Ammon's horn (tissue), 1 donor: ENCODE data around the gene SPG7.

Experiments
- DNase-seq: peaks from one replicate; pipeline ENCODE4 v3.0.0-alpha.2; 2016; ENCODE audit warnings: low spot score

Gene SPG7

DNA sequence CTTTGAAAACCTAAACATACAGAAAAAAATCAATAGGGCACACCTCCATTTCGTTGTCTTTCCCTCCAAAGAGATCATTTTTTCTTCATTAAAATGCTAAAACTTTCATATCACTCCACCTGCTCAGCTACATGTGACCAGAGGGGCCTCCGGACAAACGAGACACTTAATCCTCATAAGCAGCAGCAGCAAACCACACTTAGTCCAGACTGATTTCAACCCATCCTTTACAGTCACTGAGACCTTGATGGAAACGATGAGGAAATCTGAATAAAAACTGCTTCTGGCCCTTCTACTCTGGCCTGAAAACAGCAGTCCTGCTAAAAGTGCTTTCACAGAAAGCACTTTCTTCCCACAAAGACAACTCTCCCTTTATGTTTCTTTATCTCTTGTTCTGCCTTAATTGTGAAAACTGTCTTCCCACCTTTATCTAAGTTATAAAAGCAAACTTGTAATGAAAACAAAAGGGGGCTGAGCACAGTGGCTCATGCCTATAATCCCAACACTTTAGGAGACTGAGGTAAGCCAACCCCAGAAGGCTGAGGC is 22.4 kb upstream of the SPG7 start:
- DNase-seq, result no peak

DNA sequence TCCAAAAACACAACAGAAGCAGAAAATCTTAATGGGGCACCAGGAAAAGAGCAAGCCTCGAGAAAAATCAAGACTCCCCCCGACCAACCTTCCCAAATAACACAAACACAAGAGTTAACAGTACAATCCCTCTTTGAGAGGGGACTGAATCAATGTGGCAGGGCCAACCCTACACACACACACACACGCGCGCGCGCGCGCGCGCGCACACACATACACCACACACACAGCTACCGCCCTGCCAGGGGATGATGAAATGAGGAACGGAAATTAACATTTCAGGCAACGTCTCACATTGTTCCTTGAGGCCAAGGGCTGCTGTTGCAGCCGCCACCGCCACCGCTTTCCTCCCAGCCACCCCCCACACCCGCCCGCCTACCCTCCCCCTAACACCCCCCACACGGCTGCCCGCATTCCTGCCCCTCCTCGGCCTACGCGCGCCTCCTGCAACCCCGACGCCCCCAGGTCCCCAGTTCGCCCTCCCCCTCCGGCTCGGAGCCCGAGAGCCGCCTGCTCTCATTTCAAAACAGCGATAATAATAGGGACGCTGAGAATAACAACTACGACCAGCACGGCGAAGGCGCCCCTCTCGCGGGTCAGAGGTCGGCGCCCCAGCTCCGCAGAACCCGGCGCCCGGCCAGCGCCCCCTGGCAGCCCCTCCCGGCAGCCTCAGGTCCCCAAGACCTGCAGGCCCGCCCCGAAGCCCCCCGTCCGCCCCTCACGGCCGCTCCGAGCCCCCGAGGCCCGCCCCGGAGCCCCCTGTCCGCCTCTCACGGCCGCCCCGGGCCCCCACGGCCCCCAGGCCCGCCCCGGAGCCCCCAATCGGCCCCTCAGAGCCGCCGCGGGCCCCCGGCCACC is 18.9 kb upstream of the SPG7 start:
- peak; percentile 89 for DNase-seq

DNA sequence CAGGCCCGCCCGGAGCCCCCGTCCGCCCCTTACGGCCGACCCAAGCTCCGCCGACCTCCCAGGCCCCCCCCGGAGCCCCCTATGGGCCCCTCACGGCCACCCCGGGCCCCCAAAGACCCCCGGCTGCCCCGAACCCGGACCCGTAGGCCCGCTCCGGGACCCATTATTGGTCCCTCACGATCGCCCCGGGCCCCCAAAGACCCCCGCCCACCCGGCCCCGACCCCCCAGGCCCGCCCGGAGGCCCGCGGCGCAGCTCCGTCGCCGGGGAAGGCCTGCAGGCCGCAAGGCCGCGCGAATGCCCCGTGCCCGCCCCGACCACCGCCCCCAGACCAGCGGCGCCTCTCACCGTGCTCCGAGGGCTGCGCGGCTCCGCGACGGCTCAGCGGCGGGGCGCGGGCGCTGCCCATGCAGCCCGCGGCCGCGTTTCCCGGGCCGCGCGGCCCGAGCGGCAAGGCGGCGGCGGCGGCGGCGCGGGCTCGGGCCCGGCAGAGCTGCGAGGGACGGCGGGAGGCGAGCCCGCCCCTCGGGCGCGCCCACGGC is 18.2 kb upstream of the SPG7 start:
- DNase-seq, result no peak

DNA sequence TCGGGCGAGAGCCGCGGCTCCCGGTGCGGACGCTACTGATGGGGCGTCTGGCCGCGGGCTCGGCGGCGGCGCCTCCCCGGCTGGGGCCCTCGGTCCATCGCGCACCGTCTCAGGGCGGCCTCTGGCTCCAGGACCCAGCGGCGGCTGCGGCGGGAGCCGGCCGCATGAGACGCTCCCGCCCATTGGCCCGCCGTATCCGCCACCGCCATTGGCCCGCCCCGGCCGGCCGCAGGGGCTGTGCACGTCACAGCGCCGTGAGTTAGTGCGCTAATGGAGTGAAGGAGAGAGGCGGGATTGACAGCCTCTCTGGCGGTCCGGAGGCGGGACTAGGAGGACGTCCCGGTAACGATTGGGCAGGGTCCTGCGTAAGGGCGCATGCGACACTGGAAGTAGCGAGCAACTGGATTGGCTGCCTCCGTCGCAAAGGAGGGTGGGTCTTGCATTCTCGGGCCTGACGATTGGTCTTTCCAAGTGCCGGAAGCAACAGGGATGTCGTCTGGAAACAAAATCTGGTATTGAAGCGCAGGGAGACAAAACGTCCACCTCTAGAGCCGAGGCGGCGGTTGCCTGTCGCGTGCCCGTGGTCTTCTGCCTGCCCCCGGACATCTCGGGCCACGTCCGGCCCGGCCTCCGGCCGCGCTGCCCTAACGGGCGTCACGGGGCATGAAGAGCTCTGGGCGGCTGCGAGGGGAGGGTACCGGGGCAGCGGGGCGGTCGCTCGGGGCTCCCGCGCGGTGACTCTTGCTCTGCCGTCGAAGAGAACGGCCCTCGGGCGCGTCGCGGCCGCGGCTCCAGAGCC is 17.6 kb upstream of the SPG7 start, which contains the start of gene ANKRD11:
Gene ANKRD11 (minus strand): TSS at position 123 of the 799 bp plus-strand sequence. CDS start 173,542 bp downstream, outside the sequence.
- peak; percentile 100 for DNase-seq

DNA sequence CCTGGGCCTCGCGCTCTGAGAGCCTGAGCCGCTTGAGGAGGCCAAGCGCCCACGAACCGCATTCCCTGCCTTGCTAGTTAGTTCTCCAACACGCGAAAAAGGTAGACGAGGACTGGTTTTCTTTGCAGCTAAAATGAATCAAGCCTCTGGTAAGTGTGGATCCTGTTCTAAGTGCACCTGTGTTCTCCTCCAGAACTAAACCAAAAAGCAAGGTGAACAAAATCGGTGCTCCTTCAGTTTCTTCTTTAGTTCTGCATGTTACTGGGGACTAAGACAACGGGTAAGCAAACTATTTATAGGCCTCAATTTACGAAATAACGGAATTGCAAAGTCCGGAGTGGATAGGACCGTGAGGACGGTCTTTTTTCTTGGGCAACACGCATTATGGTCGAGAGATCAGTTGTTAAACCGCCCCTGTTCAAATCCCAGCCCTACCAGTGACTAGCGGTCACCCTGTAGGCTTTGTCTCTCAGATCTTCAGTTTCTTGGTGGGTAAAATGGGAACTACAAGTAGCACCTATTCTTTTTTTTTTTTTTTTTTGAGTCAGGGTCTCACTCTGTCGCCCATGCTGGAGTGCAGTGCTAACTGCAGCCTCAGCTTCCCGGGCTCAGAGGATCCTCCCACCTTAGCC is 16.8 kb upstream of the SPG7 start:
- no peak for DNase-seq

DNA sequence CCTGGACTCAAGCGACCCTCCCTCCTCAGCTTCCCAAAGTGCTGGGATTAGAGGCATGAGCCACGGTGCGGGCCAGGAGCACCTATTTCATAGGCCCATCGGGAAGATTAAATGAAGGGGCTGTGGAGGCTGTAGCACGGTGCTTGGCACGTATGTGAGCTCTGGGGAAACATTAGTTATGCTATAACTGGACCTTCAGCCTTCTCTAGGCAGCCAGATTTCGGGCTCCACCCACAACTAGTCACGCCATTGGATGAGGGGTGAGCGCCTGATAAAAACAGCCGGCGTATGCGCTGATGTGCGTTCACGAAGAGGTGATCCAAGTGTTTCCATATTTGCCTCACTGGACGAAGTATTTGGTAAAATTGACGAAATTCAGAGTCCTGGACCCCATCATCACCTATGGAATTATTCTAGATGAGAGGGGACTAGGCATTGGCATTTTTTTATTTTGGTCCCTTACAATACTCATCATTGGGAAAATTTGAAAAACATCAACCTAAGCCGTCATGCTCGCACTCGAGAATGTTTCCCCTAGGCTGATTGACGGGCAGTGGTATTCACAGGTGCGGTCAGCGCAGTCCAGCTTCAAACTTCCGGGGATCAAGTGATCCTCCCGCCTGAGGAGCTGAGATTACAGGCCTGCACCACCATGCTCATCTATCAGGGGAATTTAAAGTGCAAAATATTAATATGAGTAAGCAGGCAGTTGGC is 16.1 kb upstream of the SPG7 start:
- DNase-seq, result no peak

DNA sequence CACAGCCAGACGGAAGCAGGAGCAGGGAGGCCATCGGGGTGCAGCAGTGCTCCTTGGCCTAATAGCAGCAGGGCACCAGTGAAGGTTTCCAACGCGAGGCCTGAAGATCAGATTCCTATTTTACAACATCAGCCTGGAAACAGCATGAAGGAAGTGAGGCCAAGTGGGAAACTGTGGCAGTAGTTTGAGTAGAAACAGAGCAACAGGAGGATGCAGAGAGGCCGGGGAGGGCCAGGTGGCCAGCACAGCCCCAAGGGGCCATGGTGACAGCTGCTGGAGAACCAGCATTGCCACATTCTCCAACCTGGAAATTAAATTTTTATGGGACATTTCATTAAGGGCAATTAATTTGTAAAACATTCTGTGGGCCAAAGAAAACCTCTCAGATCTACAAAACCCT is 14.4 kb upstream of the SPG7 start:
- DNase-seq, result no peak

DNA sequence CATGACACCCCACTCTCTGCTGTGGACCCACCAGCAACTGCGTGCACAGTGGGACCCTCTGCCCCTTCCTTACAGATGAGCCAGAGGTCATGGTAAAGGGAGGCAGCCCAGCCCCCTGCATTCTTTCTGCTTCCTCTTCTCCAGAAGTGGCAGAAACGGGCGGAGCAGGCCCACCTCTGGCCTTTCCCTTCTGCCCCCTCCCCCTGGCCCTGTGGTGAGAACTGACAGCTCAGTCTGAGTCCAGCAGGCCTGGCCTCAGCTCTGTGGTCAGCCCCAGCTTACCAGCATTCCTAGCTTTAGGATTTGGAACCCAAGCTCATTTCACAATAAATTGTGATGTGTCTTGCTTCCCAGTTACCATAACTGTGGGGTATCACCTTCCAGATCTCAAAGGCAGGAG is 13.1 kb upstream of the SPG7 start:
- no peak for DNase-seq

DNA sequence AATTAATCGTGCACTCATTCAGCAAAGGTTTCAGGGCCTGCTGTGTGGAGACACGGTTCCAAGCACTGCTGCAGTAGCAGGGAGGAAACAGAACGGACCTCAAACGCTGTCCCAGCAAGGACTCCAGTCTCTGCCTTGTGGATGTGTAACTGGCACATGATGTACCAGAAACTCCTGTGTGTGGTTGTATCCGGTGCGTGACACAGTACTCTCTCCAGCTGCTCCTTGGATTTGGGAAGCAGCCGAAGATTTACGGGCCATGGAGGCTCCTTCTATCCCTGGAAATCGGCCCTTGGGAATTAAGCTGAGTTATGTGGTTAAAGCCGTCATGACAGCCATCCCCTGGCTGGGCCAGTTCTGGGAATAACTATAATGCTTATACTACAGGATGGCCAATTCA is 9.4 kb upstream of the SPG7 start:
- no peak for DNase-seq

DNA sequence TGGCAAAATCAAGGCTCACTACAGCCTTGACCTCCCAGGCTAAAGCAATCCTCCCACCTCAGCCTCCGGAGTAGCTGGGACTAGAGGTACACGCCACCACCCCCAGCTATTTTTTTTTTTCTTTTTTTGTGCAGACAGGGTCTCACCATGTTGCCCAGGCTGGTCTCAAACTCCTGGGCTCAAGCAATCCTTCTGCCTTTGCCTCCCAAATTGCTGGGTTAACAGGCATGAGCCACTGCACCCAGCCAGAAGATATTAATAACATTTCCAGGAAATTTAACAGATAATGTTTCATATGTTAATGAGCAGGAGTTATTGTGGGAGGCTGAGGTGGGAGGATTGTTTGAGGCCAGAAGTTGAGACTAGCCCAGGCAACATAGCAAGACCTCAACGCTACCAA is 8.4 kb upstream of the SPG7 start:
- DNase-seq, result no peak

DNA sequence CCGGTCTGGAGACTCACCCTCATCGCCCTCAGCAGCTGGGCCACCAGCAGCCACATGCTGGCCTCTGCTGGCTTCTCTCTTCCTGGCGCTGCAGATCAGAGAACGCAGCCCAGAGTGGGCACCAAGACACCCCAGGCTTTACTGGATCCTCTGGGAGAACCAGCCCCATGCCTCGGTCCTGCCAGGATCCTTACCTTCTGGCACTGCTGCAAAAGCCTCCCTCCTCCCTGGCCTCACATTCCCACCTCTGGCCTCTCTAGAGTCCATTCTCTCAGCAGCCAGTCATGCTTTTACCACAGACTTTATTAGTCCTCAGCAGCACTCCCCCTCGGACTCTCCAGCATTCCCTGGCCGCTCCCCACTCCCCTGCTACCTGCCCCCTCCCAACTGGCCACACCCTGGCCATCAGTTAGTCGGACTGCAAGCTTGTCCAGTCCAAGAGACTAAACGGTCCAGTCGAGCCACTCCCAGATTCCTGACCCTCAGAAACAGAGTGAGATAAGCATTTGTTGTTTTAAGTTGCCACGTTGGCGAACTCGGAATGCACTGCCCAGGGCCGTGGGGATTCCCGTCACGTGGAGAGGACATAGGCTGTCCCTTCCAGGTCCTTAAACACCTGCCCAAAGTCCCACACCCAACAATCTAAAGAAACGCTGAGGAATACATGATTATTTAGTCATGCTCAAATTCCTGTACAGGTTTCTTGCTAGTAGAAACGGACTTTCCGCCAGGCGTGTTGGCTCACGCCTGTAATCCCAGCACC is 5.9 kb upstream of the SPG7 start:
- no peak for DNase-seq

DNA sequence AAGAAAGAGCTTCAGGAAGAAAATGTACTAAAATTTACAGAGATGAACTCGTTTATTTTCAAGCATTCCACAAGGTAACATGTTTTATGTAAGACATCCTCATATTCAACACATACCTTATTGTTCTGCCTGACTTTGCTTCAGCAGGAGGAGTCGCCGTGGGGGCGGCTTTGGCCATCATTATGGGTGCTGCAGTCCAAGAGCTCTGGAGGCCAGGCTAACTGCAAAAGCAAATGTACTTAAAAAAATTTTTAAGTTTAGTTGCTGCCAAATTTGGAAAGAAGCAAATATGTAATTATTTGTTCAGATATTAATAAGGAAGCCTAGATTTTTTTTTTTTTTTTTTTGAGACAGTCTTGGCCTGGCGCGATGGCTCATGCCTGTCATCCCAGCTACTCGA is 4.1 kb upstream of the SPG7 start:
- no peak for DNase-seq

DNA sequence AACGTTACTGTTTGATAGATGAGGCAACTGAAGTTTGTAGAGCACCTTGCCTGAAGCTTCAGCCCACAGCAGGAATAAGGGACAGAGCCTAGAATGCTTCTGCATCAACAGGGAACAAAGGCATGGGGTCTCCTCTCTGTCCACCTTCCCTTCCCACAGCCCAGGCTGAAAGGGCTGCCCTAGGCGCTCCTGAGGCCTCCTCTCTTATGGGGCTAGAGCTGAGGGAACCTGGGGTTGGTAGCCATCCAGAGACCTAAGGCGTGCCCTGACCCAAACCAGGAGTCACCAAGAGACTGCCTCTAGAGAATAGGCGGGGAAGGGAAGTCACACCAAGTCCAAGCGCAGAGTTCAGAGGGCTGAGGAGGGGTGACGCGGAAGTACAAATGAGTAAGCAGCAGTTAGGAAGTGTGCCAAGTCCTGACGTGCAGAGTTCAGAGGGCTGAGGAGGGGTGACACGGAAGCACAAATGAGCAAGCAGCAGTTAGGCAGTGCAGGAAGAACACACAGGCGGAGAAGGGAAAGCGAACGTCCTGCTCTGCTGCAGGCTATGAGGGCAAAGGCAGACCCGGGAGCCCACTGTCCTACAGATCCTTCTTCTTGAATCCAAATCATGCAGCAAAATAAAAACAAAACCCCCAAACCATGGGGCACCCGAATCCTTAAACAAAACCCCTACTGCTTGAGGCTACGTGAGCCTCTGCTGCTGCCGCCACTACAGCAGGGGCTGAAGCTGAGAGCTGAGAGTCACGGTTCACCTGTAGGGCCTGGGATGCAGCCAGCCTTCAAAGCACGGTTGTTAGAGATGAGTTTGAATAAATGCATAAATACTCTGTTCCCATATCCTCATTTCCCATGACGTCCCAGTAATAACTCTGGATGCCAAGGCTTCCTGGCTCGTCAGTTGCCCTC is 2.7 kb upstream of the SPG7 start:
- peak; percentile 86 for DNase-seq

DNA sequence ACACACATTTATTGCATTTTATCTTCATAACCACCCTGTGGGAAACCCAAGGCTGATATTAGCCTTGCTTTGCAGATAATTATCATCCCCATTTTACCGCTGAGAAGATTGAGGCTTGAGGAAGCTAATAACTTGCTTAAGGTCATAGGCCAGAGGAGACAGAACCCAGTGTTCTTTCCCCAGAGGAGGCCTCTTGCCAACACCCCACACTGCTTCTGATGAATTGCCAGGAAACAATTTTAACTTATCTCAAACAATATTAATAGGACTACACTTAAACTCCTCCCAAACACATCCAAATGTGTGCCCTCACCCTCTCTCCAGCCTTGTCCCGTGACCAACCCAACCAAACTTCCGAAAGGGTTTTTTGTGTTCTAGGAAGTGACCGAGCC is 2.1 kb upstream of the SPG7 start:
- DNase-seq, result no peak

DNA sequence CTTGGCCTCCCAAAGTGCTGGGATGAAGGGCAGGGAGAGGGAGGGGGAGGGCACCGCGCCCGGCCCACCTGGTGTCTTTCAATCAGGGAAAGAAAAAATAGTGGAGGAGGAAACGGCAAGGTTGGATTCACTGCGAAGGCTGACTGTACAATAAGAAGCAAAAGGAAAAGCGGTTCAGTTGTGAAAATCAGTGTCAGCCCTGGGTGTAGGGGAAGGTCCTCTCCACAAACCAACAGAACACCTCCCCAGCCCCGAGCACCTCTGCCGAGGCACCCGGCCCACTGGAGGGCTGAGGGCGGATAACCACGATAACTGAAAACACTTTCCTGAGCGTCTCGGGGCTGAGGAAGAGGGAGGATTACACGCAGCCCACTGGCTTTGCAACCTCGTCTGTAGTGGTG is 1.4 kb upstream of the SPG7 start:
- no peak for DNase-seq

DNA sequence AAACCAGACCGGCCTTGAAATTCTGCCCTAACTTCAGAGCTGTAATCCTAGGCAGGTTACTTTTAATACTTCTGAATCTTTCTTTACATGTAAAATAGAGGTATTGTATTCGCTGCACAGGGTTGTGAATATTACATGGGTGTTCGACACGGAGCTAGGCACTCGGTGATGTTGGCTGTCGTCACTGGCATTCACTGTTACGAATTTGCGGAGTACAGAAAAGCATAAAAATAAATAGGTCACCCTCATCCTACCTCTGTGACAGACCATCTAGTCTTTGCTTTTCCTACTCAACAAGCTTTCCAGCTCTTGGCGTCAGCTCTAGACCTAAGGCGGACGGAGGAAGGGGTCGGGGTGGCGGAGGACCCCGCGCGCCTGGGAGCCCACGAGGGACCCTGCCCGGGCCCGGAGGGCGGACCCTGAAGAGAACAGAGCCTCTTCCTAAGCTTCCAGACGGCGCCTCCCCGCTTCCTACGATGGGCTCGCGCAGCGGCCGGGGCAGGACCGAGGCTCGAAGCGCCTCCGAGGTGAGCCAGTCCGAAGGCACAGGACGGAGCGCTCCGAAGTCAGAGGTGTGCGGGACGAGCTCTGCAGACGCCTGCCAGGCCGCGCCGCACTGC is 879 bp upstream of the SPG7 start:
- DNase-seq, result no peak

DNA sequence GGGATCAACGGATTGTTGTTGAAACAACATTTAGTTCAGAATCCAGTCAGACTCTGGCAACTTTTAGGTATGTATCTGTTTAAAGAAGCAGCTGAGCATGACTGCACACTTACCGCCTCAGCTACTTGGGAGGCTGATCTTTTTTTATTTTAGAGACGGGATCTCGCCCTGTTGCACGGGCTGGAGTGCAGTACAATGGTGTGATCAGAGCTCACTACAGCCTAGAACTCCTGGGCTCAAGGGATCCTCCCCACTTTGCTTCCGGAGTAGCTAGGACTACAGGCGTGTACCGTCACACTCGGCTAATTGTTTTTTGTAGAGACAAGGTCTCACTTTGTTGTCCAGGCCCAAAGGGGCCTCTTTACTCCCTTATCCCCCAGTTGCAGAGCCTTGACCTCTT is 2.3 kb downstream of the SPG7 start:
- DNase-seq, result no peak

DNA sequence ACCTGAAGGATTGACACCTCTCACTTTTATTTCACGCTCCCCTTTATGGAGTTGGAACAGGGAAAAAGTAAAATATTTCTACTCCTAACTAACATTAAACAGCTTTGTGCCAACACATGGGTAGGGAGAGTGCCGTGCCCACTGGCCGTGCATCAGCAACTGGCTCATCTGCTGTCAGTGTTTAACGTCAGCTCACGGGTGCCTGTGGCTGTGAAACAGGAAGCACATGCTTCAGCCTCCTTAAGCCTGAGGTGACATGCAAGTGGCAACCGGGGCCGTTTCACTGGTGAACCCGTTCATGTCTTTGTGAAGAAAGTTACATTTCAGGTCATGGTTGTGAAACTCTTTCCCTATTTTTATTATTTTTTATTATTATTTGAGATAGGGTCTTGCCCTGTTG is 3.2 kb downstream of the SPG7 start:
- no peak for DNase-seq

DNA sequence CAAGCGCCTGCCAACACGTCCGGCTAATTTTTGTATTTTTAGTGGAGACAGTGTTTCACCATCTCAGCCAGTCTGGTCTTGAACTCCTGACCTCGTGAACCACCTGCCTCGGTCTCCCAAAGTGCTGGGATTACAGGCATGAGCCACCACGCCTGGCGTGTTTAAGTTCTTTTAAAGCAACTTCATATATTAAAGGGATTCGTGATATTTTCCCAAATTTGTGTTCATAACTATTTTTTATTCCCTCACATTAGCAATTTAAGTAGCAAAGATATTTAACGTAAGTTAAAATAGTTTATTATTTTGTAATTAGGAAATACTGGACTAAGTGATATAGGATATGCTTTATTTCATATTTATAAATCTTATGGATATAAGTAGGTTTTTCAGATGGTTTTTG is 4.2 kb downstream of the SPG7 start:
- DNase-seq, result no peak
